SKM-1 (cell line): ENCODE data around the gene HS1BP3.

Experiments
- DNase-seq: peaks from one replicate; lab custom pipeline; 2025; ENCODE audit not compliant: unreplicated experiment; lab: John Stamatoyannopoulos, UW

Gene HS1BP3, protein sequence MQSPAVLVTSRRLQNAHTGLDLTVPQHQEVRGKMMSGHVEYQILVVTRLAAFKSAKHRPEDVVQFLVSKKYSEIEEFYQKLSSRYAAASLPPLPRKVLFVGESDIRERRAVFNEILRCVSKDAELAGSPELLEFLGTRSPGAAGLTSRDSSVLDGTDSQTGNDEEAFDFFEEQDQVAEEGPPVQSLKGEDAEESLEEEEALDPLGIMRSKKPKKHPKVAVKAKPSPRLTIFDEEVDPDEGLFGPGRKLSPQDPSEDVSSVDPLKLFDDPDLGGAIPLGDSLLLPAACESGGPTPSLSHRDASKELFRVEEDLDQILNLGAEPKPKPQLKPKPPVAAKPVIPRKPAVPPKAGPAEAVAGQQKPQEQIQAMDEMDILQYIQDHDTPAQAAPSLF

DNA sequence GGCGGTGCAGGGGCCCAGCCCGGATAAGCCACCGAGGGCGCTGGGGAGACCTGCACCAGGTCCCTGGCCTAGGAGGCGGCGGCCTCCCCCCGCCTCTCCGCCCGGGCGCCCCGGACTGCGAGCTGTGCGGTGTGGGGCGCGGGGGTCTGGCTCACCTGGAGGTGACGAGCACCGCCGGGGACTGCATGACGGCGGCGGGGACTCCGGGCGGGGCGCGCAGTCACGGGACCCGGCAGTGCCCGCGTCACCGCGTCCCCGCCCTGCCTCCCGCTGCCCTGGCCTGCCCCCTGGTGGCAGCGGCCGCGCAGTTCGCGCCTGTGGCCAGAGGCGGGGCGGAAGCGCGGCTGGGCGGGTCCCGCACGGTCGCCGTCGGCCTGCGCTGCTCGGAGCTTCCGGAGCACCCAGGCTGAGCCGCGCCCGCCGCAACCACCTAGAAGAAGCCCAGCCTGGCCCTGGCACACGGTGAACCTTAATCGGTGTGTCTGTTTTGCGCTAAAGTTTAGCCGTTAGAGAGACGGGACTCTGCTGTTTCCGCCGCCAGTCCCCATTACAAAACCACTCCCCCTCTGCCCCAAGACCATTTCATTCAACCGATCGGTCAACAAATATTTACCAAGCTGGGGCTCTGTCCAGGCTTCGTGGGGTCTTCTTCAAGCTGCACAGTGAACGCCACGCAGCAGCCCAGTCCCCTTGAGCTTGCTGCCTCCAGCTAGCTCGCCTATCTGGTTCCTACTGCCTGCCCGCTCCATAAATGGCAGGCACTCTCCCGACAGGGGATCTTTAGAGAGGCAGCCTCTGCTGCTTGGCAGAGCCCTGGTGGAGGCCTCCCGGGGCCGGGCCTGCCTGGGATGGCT lies at the start of gene HS1BP3:
Gene HS1BP3 (minus strand): TSS at position 222 of the 854 bp plus-strand sequence. CDS start 35 bp downstream, at position 187.
- peak; percentile 43 for DNase-seq

DNA sequence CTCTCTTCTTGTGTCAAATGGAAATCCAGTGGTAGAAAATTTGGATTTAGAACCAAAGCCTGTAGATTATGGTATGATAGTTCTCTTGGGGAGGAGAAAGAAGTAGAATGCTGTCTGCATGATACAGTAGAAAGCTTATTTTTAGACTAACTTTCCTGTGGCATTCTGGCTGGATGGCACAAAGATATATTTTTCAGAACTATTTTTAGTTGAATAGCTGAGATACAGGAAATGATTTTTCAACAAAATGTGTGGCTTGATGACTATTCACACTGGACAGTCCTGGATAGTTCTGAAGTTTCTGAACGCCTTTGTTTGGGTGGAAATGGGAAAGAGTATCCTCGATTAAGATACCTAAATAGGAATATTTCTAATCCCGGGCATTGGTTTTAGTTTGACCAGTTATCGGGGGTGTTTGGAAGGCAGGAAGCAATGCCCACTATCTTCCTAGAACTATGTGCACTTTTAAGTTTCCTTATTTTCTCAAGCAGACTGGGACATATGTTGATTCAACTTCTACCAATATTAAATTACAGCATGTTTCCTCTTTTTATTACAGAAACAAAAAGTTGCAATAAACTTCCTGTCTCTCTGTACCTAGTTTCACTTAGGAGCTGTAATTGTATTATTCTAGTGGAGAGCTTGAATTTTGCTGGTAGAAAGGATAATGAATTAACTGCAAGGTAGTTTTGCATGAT lies 48.2 kb upstream of the HS1BP3 start:
- DNase-seq = no peak

DNA sequence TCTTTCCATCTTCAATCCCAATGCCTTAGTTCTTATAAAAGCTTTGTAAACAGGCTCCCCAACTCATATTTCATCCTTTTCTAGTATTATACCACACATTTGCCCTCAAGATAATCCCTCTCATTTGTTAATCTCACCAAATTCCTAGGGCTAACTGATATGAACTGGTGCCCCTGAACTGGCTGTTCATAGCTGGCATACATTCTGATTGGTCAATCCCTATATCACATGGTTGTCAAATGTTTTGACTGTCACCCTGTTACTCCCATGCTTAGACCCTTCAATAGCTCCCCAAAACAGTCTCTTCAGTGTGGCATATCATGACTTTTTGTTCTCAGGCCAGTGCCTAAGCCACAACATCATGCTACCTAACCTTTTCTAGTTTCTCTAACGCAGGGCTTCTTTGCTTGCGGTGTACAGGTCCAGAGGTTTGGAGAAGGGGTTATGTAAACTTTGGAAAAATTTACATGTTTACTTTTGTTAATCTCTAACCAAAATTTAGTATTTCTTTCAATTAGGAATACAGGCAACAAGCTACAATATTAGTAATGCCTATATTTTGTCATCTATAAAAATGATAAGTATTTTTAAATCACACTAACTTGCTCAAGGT lies 46.5 kb upstream of the HS1BP3 start:
- DNase-seq = no peak

DNA sequence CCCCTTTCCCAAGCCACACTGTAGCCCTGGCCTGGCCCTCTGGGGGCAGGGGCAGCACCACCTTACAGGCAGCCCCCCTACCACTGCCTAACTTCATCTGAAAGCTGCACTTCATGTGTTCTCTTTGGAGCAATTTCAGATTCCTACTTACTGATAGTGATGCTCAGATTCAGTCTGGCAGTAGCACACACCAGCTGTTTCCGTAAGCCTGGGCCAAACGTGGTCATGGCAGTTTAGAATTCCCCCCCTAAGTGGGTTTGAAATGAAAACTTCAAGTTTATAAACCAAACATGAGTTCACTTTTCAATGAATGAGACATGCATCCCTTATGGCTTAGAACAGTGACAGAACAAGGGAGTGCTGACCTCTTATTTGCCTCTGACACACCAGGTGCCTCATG lies 45.5 kb upstream of the HS1BP3 start:
- DNase-seq = no peak

DNA sequence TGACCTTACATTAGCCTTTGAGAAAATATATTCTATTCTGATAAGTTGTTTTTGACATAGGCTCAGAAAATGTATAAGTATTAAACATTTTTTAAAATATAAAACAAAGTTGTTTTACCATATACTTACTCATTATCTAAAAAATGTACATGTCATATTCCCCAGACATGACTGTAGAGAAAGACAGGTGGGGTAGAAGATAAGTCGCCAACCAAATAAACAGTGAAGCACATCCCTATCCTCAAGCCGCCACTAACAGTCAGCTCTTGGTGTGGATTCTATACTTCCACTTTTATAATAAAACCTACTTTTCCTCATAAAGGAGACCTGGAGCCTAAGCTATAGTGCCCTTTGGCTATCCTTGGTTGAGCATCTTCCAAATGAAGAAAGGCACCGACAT lies 42.4 kb upstream of the HS1BP3 start:
- no peak for DNase-seq

DNA sequence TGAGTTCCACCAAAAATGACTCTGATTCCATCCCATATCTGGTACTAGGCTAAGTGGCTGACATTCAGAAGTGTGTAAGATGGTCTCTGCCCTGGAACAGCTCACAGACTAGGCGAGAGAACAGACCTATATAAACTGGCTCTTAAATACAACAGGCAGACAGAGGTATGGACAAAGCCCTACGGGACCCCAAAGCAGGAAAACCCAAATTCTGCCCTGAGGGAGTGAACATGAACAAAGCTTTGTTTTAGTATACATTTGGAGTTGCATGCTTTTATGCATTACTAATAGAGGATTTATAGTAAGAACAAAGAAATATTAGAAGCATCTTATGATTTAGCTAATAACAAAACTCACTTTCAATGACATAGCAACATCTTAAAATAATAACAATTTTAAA lies 41.2 kb upstream of the HS1BP3 start:
- no peak for DNase-seq

DNA sequence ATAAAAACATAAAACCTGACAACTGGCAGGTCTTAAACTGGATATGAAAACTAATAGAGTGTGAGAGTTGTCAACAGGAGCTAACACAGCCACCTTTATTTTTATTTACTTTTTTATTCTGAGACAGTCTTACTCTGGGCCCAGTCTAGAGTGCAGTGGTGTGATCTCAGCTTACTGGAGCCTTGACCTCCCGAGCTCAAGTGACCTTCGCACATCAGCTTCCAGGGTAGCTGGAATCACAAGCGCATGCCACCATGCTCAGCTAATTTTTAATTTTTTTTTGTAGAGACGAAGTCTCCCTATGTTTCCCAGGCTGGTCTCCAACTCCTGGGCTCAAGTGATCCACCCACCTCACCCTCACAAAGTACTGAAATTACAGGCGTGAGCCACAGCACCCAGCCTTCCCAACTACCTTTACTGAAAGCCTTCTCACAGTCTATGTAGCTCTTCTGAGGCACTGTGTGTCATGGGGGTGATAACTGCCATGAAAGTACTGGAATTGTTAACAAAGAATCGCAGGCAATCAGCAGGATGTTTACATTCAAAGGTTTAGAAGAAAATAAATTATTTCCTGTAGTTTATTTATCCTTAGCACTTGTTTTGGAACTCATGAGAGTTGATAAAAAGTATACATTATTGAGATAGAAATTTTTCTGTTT lies 40.3 kb upstream of the HS1BP3 start:
- DNase-seq = no peak

DNA sequence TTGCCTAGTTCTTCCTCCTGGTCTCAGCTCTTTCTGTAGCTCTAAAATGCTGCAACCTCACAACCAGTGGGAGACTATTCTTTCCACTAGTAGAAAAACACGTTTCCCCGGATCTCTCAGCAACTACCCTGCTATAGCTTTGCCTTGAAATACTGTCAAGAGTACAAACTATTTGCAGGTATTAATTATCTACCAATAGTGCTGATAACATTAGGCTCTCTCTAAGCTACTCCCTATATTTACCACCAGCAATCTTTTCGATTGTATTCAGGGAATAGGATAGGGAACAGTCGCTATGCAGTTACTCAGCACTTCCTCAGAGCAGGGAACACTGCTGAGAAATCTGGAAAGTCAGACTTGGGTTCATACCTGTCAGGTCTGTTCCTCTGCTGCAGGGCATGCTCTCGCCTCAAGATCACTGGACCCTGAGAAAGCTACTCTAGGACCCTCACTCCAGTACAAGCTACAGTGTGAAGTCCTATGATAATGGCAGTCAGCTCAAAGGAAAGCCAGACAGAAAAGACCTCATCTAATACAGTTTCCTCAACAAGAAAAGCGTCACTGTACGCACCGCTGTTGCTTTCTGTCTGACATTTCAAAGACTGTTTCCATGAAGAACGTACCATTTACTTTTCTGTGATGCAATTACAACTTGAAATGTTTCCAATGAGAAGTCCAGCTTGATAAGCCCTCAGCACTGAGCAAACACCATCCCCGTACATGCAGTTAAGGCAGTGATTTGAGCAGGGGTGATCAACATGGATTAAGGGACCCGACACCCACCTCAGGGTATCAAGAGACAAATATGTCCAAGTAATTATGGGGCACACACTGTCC lies 38.7 kb upstream of the HS1BP3 start:
- DNase-seq = no peak

DNA sequence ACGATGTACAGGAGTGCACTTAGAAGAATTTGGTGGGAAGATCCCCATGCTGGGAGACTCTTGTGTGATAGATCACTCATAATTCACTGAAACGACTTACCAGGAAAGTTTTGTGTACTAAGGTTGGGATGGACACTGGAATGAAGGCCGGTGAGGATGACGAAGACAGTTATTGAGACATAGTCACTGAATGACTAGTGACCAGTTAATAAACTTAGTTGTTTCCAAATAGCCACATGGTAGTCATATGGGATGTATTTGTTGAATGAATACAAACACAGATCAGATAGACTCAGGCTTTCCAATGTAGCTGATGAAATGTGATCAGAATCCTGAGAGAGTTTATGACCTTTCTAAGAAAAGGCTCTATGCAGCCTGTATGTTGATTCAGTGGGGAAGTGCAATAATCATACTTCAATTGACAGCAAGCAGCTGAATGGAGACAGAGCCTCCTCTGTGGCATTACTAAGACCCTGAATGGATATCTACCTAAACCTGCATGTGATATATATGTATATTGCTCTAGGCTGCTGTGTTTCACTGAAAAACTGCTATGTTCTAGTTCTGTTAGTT lies 36.4 kb upstream of the HS1BP3 start:
- no peak for DNase-seq

DNA sequence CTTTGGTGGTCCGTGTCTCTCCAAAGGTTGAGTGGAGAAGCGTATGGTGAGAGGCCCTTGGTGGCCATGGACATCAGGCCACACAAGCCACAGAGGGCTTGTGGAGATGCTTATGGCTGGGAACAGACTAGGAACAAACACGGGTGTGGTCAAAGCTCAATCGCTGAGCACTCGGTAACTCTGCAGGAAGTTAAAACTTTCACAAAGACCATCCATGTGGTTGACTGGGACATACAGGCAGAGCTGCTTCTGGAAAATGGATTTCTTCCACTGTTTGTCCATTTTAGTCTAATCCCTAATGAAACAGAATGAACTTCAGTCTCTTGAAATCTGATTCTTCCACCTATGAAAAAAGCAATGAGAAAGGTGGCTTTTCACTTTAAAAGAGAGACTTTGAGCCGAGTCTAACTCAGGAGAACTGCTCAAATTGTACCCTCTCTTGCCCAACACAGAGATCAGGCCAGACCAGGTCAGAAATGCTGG lies 33.7 kb upstream of the HS1BP3 start:
- DNase-seq = no peak

DNA sequence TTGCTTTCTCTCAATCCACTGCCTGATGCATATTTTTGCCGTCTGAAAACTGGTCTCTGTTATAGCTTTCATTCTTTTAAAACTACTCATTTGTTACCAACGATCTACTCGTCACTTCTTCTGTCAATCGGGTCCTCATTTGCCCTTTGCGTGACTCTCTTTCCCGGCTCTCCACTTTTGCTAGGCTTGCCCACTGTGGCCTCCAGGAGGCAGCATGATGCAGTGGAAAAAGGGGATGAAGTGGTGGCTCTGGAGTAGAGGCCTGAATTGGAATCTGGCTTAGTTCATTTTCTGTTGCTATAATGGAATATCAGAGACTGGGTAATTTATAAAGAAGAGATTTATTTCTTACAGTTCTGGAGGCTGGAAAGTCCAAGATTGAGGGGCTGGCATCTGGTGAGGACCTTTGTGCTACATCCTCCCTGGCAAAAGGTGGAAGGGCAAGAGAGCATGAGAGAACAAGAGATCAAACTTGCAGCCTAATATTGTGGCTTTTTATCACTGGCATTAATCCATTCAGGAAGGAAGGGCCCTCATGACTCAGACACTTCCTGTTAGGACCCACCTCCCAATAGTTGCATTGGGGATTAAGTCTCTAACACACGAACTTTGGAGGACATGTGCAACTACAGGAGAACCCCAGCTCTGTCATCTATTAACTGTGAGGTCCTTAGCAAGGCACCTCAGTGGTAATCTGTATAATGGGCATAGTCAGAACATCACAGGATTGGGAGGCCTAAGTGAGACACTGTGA lies 31.4 kb upstream of the HS1BP3 start:
- no peak for DNase-seq

DNA sequence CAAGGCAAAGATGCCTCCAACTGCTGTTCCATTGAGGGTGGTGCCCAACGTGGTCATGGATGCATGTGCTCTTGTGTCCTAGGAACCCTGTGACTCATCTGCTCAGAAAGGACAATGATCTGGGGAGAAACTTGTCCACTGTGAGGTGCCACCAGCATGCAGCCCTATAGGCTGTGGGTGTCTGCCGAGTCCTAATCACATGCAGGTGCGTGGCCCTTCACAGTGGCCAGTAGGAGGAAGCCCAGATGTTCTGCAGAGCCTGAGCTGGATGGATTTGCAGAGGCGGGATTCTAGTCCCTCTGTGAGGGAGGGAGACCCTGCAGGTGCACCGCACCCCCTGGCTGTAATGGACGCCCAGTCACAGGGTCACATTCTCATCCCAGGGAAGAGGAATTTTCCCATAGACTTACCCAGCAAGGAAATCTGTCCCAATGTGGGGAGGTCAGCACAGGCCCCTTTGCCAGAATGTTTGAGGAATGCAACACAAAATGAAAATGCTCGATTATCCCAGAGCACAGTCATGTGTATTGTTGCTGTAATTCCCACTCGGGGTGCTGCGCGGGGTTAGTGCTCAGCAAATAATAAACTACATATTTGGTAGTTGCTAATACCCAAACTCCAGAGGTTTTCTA lies 30.0 kb upstream of the HS1BP3 start:
- no peak for DNase-seq

DNA sequence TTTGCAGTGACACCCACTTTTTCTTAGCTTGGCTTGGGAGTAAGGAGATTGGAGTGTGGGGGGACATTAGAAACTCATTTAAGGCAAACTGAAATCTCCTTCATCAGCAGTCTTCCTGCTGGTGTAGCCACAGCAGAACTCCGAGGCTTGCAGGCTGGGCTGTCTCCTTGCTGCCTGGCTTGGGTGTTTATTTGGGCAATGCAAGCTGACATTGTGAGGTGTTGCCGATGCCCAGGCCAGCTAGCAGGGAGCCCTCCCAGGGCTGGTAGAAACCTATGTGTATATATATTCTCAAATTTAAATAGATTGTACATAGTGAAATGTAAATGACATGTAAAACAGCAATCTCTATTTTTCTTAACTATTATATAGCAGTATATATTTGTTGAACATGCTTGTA lies 27.9 kb upstream of the HS1BP3 start:
- no peak for DNase-seq

DNA sequence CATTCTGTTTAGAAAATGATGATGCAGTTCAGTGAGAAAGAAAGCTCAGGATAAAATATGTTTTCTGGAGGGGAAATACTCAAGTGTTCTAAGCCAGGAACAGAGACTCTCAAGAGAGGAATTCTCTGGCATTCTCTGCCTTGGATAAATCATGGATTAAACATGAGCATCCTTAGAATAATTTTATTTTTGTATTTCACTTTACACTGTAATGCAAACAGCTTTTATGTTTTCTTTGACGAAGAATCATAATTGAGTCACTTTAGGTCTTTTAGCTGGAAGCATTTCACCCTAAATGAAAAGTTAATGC lies 27.1 kb upstream of the HS1BP3 start:
- no peak for DNase-seq

DNA sequence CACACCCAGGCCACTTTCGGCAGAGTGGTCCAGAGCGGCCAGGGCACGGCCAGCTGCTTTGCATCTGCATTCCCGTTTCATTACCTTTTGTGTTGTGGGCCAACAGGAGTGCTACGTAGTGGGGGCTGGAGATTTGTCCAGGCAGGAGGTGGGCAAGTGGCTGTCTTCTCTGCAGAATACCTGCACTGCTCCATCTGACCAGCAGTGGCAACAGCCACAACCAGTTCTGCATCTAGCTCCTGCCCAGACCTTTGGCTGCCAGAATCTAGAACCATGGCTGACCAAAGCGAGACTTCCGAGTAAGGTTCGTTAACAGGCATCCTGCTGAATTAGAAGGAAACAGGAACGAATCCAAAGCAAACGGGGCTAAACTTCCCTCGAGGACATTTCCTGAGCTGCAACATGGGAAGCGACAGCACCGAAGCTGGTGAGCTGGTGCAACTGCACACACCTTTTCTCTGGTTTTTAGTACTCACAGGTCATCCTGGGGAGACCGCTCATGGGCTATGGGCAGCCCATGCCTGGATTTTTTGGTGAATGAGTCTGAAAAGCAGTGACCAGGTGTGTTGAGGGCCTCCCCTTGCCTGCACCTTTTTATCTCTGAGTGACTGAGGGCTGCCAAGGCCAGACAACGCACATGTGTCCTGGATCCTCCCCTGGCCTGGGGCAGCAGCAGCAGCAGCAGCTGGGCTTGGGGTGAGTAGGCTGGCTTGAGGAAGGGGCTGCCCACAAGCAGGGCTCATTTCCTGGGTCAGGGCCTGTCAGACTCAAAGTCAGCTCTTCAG lies 26.6 kb upstream of the HS1BP3 start:
- no peak for DNase-seq

DNA sequence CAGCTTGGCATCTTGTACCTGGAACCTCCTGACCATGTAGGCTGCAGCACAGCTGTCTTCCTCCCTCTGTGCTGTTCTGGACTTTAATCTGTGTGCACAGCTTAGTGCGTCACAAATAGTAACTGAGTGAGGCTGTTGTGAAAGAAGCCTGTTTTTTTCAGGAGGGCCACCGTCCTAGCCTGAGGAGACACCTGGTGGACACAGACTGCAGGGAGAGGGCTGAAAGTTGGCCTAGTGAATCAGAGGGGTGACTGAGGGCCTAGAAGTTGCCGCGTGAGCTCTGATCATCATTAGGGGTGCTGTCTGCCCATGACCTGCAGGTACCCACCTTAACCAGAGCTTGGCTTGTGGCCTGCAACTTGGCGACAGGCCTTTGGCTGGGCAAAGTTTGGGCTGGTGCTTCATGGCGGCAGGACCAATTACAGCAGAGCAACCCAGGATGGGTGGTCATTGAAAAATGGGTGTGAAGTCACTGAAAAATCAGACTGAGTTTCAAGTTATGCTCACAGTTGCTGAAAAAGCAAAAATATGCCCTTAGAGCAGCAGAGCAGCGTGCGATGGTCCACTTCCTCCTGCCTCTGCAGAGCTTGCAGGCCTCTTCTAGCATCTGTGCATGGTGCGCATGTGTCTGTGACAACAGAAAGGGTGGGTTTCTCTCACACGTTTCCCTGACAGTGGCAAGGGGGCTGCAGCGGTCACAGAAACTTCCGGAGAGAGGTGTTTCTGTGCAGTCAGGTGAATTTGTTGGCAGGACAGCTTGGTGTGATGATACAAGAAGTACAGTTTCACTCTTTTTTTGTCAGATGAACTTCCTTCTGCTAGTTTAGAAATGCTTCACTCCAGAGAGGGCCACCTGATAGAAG lies 25.7 kb upstream of the HS1BP3 start:
- DNase-seq = no peak
